ENCODE data around the gene UFD1. TPM values are rescaled to one million over a fixed set of nuclear protein-coding genes. Genes with fewer than 3 reads are reported as not detected.

UFD1 gene
- total and polyA plus RNA-seq, 9 of the 15 experiments (the other 6 are each of a cell fraction or from before 2014, with no cell fraction given) = 238 to 645 (median 363) TPM

- TF ChIP-seq, protein P1, sequence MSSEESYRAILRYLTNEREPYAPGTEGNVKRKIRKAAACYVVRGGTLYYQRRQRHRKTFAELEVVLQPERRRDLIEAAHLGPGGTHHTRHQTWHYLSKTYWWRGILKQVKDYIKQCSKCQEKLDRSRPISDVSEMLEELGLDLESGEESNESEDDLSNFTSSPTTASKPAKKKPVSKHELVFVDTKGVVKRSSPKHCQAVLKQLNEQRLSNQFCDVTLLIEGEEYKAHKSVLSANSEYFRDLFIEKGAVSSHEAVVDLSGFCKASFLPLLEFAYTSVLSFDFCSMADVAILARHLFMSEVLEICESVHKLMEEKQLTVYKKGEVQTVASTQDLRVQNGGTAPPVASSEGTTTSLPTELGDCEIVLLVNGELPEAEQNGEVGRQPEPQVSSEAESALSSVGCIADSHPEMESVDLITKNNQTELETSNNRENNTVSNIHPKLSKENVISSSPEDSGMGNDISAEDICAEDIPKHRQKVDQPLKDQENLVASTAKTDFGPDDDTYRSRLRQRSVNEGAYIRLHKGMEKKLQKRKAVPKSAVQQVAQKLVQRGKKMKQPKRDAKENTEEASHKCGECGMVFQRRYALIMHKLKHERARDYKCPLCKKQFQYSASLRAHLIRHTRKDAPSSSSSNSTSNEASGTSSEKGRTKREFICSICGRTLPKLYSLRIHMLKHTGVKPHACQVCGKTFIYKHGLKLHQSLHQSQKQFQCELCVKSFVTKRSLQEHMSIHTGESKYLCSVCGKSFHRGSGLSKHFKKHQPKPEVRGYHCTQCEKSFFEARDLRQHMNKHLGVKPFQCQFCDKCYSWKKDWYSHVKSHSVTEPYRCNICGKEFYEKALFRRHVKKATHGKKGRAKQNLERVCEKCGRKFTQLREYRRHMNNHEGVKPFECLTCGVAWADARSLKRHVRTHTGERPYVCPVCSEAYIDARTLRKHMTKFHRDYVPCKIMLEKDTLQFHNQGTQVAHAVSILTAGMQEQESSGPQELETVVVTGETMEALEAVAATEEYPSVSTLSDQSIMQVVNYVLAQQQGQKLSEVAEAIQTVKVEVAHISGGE (CRISPR knock-in tag; IDR thresholded peaks at IDR 0.05) = peak in 1 of 3 experiments; percentile 82; a peak in 2 of 6 replicates
- peak; percentile 82 for TF ChIP-seq HES1 (IDR thresholded peaks at IDR 0.05; ENCODE audit: low read depth)
- TF ChIP-seq ZBTB17 (CRISPR knock-in tag; IDR thresholded peaks at IDR 0.05) = no peak
- TF ChIP-seq MYC (IDR thresholded peaks at IDR 0.05; ENCODE audit: low read depth, low read length) = peak; percentile 88
- peak; percentile 61; the same call in 1 of the 2 replicates for TF ChIP-seq MYC (CRISPR knock-in tag; IDR thresholded peaks at IDR 0.05; ENCODE audit: borderline replicate concordance, low read depth)
- TF ChIP-seq ZNF253 (CRISPR knock-in tag; conservative IDR thresholded peaks at IDR 0.05) = no peak
- no peak for TF ChIP-seq MCM2 (IDR thresholded peaks at IDR 0.05; ENCODE audit: low read depth)
- no peak for TF ChIP-seq HNRNPL (IDR thresholded peaks at IDR 0.05; ENCODE audit: low read depth, low read length)
- peak; percentile 39; the same call in 1 of the 2 replicates for TF ChIP-seq CEBPB (tag; IDR thresholded peaks at IDR 0.05)
- TF ChIP-seq IRF1 (CRISPR knock-in tag; IDR thresholded peaks at IDR 0.05; ENCODE audit: borderline replicate concordance) = no peak
- TF ChIP-seq STAT5B (CRISPR knock-in tag; IDR thresholded peaks at IDR 0.05) = no peak
- TF ChIP-seq HCFC1 (IDR thresholded peaks at IDR 0.05; ENCODE audit: low read depth, low read length) = 0 out of 2 replicates have a peak, but pooled peaks have one; percentile 5
- TF ChIP-seq RBM25 (IDR thresholded peaks at IDR 0.05; ENCODE audit: low read depth, low read length, severe bottlenecking) = no peak
- no peak for TF ChIP-seq KHSRP (IDR thresholded peaks at IDR 0.05)
- no peak for TF ChIP-seq ZNF23 (CRISPR knock-in tag; IDR thresholded peaks at IDR 0.05)
- no peak; a peak in 1 of 4 replicates for TF ChIP-seq SIN3A (IDR thresholded peaks at IDR 0.05; ENCODE audit: borderline replicate concordance in 2 of 2, control insufficient read depth in 1 of 2, low read depth in 2 of 2, low read length in 2 of 2)
- peak; percentile 2; the same call in 1 of the 2 replicates for TF ChIP-seq MAFK (IDR thresholded peaks at IDR 0.05; ENCODE audit: low read length)
- TF ChIP-seq HOMEZ (CRISPR knock-in tag; IDR thresholded peaks at IDR 0.05) = no peak
- TF ChIP-seq, protein P2, sequence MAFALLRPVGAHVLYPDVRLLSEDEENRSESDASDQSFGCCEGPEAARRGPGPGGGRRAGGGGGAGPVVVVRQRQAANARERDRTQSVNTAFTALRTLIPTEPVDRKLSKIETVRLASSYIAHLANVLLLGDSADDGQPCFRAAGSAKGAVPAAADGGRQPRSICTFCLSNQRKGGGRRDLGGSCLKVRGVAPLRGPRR (CRISPR knock-in tag; IDR thresholded peaks at IDR 0.05) = no peak; the same call in 1 of the 2 replicates
- no peak for TF ChIP-seq HEY1 (CRISPR knock-in tag; IDR thresholded peaks at IDR 0.05; ENCODE audit: borderline replicate concordance)
Measured at GRCh38 chr22:19407649-19408606, 71.1 kb downstream of the UFD1 start (continued).
